OCI-LY1 (cell line): Measurements from ENCODE around the gene STRN4.

Experiments
- CTCF ChIP-seq: fragments of 200-600 bp; sonication (generic), shearing (Covaris generic); IDR thresholded peaks from 2 replicates; pipeline ENCODE4 v1.5.1; 2017; ENCODE audit warnings: mild to moderate bottlenecking, antibody characterized with exemption, low read length, moderate library complexity, mixed read lengths
- EZH2 ChIP-seq: fragments of 200-600 bp; sonication (generic), shearing (Covaris generic); IDR thresholded peaks from 2 replicates; pipeline ENCODE4 v1.8.0; 2017; ENCODE audit warnings: borderline replicate concordance, mixed run types, mild to moderate bottlenecking, antibody characterized with exemption, low read length, moderate library complexity, mixed read lengths

GRCh38 chr19:46715975-46716671 lies 30.1 kb downstream of the STRN4 start:
- TF ChIP-seq EZH2 (no peak), CTCF (no peak; the same call in none of the 2 replicates)
